HEK293T (cell line): ENCODE results near the gene ZXDC.

Experiments used
- BHLHE40 ChIP-seq: fragments of 450-650 bp; IDR thresholded peaks from 2 replicates; pipeline ENCODE4 v1.6.1; 2016; ENCODE audit warnings: mild to moderate bottlenecking, moderate library complexity, borderline replicate concordance
- FOXA1 ChIP-seq: fragments of 450-650 bp; IDR thresholded peaks from 2 replicates; pipeline ENCODE4 v1.6.1; 2016; ENCODE audit warnings: mild to moderate bottlenecking
- FOXK2 ChIP-seq: fragments of 450-650 bp; IDR thresholded peaks from 2 replicates; pipeline ENCODE4 v1.6.1; 2016; ENCODE audit warnings: mild to moderate bottlenecking
- L3MBTL2 ChIP-seq: fragments of 450-650 bp; conservative IDR thresholded peaks from 2 replicates; pipeline ENCODE4 v1.6.1; 2016; ENCODE audit warnings: mild to moderate bottlenecking
- LEF1 ChIP-seq: fragments of 450-650 bp; IDR thresholded peaks from 2 replicates; pipeline ENCODE4 v1.6.1; 2017; ENCODE audit warnings: mild to moderate bottlenecking, borderline replicate concordance
- SP1 ChIP-seq: fragments of 450-650 bp; IDR thresholded peaks from 2 replicates; pipeline ENCODE4 v1.6.1; 2017
- SUZ12 ChIP-seq: fragments of 450-650 bp; IDR thresholded peaks from 2 replicates; pipeline ENCODE4 v1.6.1; 2016; ENCODE audit warnings: mild to moderate bottlenecking
- TARDBP ChIP-seq: fragments of 450-650 bp; IDR thresholded peaks from 2 replicates; pipeline ENCODE4 v1.6.1; 2016

DNA sequence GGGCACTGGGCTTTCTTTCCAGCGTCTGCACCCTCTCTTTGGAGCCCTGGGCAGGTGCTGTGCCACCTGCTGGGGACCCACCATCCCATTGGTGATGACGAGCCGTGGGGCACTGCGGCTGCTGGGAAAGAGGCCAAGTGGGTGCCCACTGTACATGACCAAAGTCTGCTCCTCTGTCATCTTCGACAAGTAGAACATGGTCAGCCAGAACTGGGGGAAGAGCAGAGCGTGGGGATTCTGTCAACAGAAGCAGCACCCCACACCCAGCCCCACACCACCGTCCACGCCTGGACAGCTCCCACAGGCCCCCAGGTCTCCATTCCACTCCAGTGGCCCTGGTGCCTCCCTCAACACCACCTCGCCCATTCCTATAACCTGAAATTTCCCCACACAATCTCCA is 32.2 kb upstream of the ZXDC start:
- TF ChIP-seq FOXA1, result no peak
- TF ChIP-seq SUZ12, result no peak
- TF ChIP-seq LEF1, result no peak
- TF ChIP-seq FOXK2, result no peak
- TF ChIP-seq SP1, result no peak
- no peak for TF ChIP-seq BHLHE40
- no peak for TF ChIP-seq TARDBP
- TF ChIP-seq L3MBTL2, result no peak
